HG02938 (cell line): ENCODE data around the gene ARRDC2.
"Not testable (repeated sequence)": the region's sequence is repeated elsewhere in the genome, so short reads cannot be mapped to it uniquely, and the experiment has no call there.

Experiments
- ATAC-seq: cut with Tn5 transposase; IDR thresholded peaks from one replicate; pipeline ENCODE4 v1.9.1; 2021; ENCODE audit warnings: mild to moderate bottlenecking, moderate library complexity; ENCODE audit not compliant: unreplicated experiment

The ARRDC2 gene

DNA sequence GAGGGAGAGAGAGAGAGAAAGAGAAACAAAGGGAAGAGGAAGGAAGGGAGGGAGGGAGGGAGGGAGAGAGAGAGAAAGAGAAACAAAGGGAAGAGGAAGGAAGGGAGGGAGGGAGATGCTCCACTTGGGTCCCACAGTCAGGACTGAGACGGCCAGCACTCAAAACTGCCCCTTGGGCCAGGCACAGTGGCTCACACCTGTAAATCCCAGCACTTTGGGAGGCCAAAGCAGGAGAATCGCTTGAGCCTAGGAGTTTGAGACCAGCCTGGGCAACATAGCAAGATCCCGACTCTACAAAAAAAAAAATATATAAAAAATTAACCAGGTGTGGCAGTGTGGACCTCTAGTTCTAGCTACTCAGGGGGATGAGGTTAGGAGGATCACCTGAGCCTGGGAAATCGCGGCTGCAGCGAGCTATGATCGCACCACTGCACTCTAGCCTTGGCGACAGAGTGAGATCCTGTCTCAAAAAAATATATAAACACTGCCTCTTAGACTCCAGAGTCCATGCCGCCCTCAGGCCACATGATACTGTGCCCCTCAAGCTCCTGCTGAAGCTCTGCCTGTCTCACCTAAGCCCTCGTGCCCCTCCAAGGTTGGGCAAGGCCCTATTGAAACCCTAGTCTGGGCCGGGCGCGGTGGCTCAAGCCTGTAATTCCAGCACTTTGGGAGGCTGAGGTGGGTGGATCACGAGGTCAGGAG is 8.4 kb downstream of the ARRDC2 start:
- ATAC-seq: no peak

DNA sequence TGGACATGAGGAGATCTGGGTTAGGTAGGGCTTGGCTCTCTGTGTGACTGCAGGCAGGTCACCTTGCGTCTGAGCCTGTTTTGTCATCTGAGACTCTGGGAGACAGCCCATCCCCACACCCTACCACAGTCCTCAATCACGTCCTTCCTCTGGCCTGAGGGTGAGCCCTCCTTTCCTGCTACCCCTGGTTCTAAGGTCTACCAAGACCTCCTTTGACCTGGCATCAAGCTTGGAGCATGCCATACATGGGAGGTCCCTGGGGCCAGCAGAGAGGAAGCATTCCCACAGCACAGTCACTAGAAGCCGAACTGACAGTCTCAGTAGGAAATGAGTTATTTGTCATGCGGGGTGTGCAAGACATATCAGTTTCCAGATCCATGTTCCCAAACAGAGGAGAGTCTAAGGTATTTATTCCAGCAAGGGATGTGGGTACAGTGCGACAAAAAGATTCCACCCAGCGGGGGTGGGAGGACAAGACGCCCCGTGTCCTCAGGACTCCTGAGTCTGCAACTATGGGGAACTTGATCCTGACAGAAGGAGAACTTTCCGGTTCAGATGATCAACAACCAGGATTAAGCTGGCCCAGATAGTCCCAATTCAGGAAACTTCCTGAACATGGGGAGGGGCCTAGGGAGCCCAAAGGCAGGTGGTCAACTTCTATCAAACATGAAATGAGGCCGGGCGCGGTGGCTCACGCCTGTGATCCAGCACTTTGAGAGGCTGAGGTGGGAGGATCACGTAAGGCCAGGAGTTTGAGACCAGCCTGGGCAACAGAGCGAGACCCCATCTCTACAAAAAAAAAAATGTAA is 9.5 kb downstream of the ARRDC2 start:
- no peak for ATAC-seq

DNA sequence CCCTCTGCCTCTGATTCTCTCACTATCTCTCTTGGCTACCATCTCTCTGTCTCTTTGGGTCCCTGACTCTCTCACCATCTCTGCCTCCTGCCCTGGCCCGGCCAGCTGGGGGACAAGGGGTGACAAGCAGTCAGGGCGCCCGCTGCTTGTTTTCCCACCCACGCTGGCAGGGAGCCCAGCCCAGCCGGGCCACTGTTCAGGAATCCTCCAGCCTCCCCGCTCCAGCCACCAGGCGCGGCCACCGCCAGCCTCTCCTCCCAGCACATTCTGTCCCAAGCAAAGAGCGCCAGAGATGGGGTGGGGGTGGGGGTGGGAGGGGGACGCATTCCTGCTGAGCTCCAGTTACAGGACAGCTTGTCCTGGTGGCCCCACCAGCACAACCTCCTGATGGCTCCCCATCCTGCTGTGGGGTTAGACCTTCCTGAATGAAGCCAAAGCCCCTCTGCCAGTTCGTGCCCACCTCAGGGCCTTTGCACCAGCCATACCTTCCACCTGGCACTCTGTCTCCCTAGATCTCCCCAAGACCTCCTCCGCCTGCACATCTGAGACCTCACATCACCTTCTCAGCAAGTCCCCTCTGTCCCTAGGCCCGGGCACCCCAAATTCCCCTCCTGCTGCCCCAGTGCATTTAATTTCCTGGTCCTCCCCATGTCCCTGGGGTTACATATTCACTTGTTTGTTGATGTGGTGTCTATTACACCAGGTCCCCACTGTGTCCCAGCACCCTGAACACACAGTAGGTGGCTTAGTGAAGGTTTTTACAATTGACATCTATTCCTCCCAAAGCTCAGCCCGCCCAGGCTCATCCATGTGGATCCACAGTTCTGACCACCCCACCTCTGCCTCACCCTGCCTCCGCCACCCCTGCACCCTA is 12.5 kb downstream of the ARRDC2 start:
- ATAC-seq: no peak

DNA sequence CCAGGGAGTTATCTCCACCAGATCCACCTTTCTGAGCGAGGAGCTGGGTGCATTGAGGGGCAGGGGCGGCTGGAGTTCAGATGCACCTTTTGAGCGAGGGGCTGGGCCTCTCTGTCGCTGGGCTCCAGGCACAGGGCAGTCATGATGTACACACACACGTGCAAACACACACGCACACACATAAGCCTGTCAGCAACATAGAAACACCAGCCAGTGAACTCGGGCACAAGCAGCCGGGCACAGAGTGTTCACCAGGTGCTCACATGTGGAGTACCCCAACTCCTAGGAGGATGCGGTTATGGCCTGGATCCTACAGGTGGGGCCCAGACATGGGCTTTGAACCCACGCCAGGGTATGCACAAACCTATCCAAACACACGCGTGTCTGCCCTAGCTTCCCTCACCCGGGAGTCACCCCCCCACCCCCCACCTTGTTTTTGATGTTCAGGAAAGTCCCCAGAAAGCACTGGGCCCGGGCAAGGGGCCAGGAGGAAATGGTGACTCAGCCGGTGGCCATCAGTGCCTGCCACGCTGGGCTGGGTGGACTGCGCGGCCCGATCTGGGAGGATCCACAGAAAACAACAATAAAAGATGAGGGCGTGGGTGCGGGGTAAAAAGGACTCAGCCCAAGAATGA is 13.3 kb downstream of the ARRDC2 start:
- ATAC-seq: no peak

DNA sequence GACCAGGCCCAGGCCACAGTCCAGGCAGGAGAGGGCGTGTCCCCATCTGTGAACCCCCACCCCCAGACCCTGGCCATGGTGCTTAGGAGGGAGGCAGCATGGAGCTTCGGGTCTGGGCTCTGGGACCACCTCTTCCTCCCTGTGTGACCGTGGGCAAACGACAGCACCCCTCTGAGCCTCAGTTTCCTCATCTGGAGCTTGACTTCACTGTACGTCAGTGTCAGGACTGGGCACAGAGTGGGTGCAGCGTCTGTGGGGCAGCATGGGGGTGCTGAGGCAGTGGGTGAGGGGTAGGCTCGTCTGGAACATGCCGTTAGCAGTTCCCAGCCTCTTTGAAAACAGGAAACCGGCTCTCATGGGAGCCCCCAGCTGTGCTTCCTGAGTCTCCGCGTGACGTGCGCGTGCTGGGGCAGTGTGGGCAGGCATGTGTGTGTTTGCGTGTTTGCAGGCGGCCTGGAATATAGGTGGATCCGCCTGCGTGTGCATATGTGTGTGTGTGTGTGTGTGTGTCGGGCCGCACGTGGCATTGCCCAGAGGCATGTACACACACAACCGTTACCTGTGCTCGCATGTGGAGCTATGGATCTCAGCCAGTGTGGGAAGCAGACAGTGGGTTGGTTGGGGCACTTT is 15.8 kb downstream of the ARRDC2 start:
- no peak for ATAC-seq

DNA sequence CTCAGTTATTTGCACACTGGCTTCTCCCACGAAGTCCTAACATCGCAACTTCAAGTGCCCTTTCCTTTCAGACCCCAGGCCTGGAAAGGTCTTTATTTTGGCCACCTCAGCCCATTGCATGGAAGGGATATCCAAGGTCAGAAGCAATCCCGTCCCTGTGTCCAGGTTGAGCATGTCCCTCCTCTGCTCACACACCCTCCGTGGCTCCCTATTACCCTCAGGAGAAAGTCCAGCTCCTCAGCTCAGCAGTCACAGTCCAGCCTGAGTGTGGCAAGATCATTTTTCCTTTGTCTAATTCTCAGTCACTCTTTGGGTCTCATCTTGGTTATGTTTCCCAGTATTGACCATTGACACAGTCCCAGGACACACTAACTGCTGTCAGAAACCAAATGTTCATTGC is 19.2 kb downstream of the ARRDC2 start:
- ATAC-seq: no peak

DNA sequence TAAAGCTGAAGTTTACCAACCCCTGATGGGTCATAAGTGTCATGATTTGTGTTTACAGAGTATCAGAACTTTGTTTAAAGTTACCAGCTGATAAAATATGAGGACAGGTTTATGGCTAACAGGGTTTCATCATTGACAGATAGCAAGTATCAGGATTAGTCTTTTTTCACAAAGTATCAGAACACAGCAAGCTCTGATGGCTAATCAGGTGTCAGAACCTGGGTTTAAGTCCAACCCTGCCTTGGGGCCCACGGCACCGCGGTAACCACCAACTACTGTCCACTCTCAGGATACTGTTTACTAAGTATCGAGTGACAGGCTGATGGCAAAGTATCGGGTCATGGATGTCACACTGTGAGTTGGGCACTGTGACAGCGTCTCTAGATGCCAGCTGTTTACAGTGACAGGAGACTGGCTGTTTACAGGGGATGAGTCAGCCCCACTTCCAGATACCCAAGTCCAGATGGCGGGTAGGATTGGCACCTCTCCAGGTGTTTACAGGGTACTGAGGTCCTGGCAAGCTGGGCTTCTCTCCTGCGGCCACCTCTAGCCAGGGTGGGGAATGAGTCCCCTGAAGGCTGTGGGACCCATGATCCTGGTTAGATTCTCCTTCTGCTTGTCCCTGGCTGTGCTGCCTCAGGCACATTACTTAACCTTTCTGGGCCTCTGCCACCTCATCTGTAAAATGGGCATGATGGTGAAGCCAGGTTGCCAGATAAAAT is 21.8 kb downstream of the ARRDC2 start:
- ATAC-seq: no peak

DNA sequence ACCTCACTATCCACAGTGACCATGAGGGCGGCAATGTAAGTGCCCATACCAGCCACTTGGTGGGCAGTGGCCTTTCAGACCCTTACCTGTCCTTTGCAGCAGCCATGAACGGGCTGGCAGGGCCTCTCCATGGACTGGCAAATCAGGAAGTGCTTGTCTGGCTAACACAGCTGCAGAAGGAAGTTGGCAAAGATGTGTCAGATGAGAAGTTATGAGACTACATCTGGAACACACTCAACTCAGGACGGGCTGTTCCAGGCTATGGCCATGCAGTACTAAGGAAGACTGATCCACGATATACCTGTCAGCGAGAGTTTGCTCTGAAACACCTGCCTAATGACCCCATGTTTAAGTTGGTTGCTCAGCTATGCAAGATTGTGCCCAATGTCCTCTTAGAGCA is 23.4 kb downstream of the ARRDC2 start:
- not testable (repeated sequence) for ATAC-seq

DNA sequence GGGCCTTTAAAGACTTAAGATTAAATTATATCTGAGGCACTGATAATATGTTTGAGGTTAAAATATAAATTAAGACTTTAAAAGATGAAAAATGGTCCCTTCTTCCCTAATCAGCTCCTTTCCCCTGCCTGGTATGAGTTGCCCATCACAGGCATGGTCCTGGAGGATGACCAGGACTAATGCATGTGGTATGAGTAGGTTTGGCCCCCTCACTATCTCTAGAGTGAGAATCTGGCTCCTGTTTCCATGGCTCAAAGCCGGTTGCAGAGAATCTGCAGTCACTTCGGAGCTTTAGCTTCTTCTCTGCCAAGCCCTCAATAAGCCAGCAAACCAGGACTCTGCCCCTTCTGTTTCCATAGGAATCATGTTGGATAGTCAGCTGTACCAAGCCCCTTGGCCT is 24.1 kb downstream of the ARRDC2 start:
- not testable (repeated sequence) for ATAC-seq

DNA sequence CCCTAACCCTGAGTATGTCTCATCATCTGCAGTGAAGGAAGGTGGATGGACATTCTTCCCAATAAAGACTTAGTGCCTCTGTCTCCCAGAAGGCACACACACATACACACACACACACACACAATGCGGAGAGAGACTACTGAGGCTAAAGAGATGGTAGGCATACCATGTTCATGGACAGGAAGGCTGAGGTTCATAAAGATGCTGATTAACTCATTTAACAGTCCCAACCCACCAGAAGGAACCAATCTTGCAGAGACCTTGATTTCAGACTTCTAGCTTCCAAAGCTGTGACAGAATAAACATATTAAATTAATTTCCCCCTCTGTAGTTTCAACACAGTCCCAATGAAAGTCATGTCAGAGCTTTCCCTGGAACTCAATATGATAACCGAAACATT is 33.1 kb downstream of the ARRDC2 start:
- no peak for ATAC-seq

DNA sequence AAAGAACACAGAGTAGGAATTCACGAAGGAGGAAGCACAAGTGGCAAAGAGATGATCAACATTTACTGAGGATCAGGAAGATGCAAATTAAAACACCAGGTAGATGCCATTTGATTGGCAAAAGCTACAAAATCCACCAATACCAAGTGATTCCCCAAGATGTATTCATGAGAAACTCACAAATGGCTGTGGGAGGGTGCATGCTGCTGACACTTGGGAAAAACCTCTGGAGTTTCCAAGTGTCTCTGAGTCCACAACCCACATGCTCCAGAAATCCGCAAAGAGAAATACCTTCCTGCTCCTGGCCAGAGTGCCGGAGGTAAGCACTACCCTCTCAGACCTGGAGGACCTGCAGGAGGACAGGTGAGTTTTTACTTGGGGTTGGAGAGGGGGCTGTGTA is 35.7 kb downstream of the ARRDC2 start:
- no peak for ATAC-seq

DNA sequence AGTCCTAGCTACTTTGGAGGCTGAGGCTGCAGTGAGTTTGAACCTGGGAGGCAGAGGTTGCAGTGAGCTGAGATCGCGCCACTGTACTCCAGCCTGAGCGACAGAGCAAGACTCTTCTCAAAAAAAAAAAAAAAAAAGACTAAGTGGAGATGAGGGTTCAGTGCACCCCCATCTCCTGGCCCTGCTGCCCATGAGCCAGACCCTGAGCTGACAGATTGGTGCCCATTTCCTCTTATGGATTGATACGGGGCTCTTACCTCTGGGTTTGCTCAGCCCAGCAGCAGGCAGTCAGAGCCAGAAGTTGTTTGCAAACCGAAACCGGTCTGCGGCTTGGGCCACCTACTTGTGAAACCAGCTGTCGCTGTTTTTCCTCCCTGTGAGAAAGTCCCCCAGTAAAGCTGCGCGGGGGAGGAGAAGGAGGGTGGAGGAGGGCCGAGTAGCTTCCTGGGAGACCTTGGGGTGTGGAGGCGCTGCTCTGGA is 36.9 kb downstream of the ARRDC2 start:
- peak; percentile 89 for ATAC-seq

DNA sequence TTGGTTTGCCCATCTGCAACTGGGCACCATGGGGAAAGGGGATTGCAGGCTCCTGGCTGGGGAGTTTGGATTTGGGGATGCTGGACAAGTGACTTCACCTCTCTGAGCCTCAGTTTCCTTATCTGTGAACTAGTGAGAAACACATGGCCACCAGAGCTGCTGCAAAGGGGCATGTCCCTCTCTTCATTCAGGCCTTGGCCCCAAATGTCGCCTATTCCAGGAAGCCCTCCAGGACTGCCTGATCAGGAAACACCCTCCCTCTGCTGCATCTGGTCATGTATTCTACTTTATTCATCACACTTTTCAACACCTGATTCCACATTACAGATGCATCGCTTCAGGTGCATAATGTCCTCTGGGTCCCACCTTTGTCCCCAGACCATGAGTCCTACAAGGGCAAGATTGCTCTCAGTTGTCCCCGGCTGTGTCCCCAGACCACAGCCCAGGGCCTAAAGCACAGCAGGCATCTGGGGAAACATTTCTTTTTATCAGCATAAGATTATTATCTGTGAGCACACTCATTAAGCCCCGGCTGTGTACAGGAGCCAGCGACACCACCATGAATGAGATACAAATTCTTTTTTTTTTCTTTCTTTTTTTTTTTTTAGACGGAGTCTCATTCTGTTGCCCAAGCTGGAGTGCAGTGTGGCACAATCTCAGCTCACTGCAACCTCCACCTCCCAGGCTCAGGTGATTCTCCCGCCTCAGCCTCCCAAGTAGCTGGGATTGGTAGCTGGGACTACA is 37.5 kb downstream of the ARRDC2 start:
- ATAC-seq: no peak

DNA sequence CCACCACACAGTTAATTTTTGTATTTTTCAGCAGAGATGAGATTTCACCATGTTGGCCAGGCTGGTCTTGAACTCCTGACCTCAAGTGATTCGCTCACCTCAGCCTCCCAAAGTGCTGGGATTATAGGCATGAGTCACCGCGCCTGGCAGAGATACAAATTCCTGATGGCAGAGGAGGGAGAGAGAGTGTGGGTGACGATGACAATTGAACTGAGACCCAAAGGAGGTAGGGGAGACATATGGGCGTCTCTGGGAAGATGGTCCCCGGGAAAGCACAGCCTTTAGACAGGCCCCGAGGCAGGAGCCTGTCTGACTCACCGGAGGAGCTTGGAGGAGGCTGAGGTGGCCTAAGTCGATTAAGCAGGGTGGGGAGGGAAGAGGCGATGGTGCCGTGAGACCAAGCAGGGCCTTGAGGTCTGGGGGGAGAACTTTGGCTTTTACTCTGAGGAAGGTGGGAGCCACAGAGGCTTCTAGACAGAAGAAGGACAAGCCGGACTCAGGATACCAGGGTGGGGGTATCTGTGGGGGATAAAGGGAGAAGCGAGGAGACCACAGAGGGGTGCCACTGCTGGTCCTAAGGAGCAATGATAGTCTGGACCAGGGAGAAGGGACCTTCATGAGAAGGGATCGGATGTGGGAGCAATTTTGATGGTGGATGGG is 38.2 kb downstream of the ARRDC2 start:
- no peak for ATAC-seq

DNA sequence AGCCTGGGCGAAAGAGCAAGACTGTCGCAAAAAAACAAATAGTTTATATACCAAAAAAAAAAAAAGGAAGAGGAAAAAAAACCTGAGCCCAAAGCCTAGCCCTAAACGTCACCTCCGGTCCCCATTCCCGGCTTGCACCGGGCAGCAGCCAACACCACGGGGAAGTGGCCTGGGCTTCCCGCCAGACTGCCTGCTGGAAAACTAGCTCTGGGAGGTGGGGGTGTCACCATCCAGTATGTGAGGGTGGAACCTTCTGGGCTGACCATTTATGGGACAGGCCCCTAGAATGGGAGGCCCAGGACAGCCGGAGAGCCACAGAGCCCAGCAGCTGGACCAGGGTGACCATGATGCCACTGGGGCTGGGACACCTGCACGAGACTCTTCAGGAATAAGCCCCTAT is 41.4 kb downstream of the ARRDC2 start:
- no peak for ATAC-seq

DNA sequence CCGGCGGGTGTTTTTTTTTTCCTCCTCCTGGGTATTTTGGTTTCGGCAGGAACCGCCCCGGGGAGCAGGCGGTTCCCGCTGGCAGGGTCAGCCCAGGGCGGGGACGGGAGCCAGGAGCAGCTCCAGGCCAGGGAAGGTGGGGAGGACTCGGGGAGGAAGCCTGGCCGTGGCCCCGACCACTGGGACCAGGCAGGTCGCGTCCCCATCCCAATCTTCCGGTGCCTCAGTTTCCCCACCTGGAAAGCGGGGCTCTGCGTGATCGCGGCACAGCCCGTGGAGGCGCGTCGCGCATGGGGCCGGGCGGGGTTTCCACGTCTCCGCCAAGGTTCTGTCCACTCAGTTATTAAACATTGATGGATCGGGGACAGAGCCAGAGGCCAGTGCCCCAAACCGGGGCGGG is 43.9 kb downstream of the ARRDC2 start:
- no peak for ATAC-seq

DNA sequence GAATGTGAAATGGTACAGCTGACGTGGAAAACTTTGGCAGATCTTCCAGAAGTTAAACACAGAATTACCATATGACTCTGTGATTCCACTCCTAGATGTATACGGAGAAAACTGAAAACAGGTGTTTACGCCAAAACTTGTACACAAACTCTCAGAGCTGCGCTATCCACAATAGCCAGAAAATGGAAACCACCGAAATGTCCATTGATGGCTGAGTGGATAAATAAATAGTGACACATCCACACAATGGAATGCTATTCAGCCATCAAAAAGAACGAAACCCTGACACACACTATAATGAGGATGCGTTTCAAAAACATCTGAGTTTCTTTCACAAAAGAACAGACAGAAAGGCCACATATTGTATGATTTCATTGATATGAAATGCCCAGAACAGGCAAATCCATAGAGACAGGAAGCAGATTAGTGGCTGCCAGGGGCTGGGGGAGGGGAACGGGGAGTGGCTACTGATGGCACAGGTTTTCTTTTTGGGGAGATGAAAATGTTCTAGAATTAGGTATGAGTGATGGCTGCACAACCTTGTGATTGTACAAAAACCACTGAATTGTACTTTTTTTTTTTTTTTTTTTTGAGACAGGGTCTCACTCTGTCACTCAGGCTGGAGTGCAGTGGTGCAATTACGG is 45.7 kb downstream of the ARRDC2 start:
- no peak for ATAC-seq

DNA sequence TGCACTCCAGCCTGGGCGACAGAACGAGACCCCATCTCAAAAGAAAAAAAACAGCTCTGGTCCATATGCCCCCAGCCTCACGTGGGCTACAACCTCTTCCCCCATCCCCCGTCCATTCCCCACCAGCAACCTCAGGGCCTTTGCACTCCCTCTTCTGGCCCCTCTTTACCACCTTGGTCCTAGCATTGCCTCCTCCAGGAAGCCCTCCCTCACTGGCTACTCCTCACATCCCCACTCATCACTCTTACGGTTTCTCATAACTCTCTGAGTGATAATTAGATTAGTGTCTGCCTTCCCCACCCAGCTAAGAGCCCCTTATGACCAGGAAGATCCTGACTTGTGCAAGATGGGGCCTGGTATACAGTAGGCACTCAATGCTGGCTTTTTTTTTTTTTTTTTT is 48.0 kb downstream of the ARRDC2 start:
- ATAC-seq: no peak
